Measurements from ENCODE around the gene COL18A1. TPM values are rescaled to one million over a fixed set of nuclear protein-coding genes. Genes with fewer than 3 reads are reported as not detected.

COL18A1 gene
- total RNA-seq, 1 donor from 2014 or later = 52.6 TPM

- no peaks in the 10 kb centered on the region for H4K20me1 ChIP-seq (ENCODE audit: low read depth)
- no peak overlapping the region for H3K27ac ChIP-seq
- no peaks in the 10 kb centered on the region for H3F3A ChIP-seq (ENCODE audit: low read depth)
- no peaks in the 10 kb centered on the region for H3K36me3 ChIP-seq
- Mint-ChIP-seq H3K27me3 (ENCODE audit: insufficient read depth, low read depth) (peaks cover 21% of the 10 kb centered on the region), H3K36me3 (no peaks in the 10 kb centered on the region), H3K9me3 (peaks cover 9% of the 10 kb centered on the region), H3K27ac (no peak overlapping the region), H3K4me1 (peaks cover 5% of the 10 kb centered on the region), H3K4me3 (no peak overlapping the region)
- peaks cover 3% of the 10 kb centered on the region for H3K9me3 ChIP-seq (ENCODE audit: low read depth)
- DNase-seq (ENCODE audit: low spot score) = no peak
- no peak overlapping the region for H3K4me3 ChIP-seq
- no peaks in the 10 kb centered on the region for H3K4me1 ChIP-seq
- no peaks in the 10 kb centered on the region for H3K27me3 ChIP-seq
- H3K79me2 ChIP-seq (ENCODE audit: low read depth) = no peaks in the 10 kb centered on the region
- H3K4me2 ChIP-seq = no peak overlapping the region
- TF ChIP-seq CTCF (IDR thresholded peaks at IDR 0.05) = no peak
- no peak for TF ChIP-seq EZH2 (IDR thresholded peaks at IDR 0.05)
- no peak for TF ChIP-seq EZH2phosphoT487 (IDR thresholded peaks at IDR 0.05)
- H3K9ac ChIP-seq = no peak overlapping the region
- H2AFZ ChIP-seq (replicated peaks) = no peak overlapping the region
Measured at GRCh38 chr21:45396620-45396995, 8.4 kb upstream of the COL18A1 start.

- H3K9me3 Mint-ChIP-seq = peaks cover 14% of the 10 kb centered on the region
- H3K27me3 Mint-ChIP-seq (ENCODE audit: insufficient read depth, low read depth) = peaks cover 21% of the 10 kb centered on the region
Measured at GRCh38 chr21:45397381-45397780, 7.6 kb upstream of the COL18A1 start.

GRCh38 chr21:45401054-45401518 is 3.9 kb upstream of the COL18A1 start:
- H3K9ac ChIP-seq = no peak overlapping the region
- peaks cover 15% of the 10 kb centered on the region for H3F3A ChIP-seq (ENCODE audit: low read depth)
- TF ChIP-seq EZH2 (IDR thresholded peaks at IDR 0.05) (no peak), EZH2phosphoT487 (IDR thresholded peaks at IDR 0.05) (no peak), CTCF (IDR thresholded peaks at IDR 0.05) (no peak)
- H3K4me1 ChIP-seq = peaks cover 1% of the 10 kb centered on the region
- Mint-ChIP-seq H3K27ac (no peak overlapping the region), H3K4me1 (peaks cover 11% of the 10 kb centered on the region), H3K36me3 (no peaks in the 10 kb centered on the region), H3K27me3 (ENCODE audit: insufficient read depth, low read depth) (peaks cover 25% of the 10 kb centered on the region), H3K9me3 (peaks cover 16% of the 10 kb centered on the region), H3K4me3 (no peak overlapping the region)
- H4K20me1 ChIP-seq (ENCODE audit: low read depth) = no peaks in the 10 kb centered on the region
- H3K27me3 ChIP-seq = peaks cover 25% of the 10 kb centered on the region
- no peak overlapping the region for H3K4me2 ChIP-seq
- H3K9me3 ChIP-seq (ENCODE audit: low read depth) = peaks cover 3% of the 10 kb centered on the region
- no peak overlapping the region for H2AFZ ChIP-seq (replicated peaks)
- H3K4me3 ChIP-seq = no peak overlapping the region
- H3K36me3 ChIP-seq = no peaks in the 10 kb centered on the region
- peaks cover 11% of the 10 kb centered on the region for H3K79me2 ChIP-seq (ENCODE audit: low read depth)
- DNase-seq (ENCODE audit: low spot score) = no peak
- no peak overlapping the region for H3K27ac ChIP-seq

More at GRCh38 chr21:45397381-45397780, 7.6 kb upstream of the COL18A1 start:
- Histone ChIP-seq H3K36me3 (no peaks in the 10 kb centered on the region), H3K27me3 (peaks cover 2% of the 10 kb centered on the region), H3K79me2 (ENCODE audit: low read depth) (no peaks in the 10 kb centered on the region), H3K9me3 (ENCODE audit: low read depth) (peaks cover 3% of the 10 kb centered on the region), H3K4me2 (no peak overlapping the region), H3K4me1 (no peaks in the 10 kb centered on the region), H2AFZ (replicated peaks) (no peak overlapping the region), H3K4me3 (no peak overlapping the region), H3K9ac (no peak overlapping the region), H4K20me1 (ENCODE audit: low read depth) (no peaks in the 10 kb centered on the region), H3F3A (ENCODE audit: low read depth) (no peaks in the 10 kb centered on the region), H3K27ac (no peak overlapping the region)
- H3K36me3 Mint-ChIP-seq = no peaks in the 10 kb centered on the region
- no peak overlapping the region for H3K27ac Mint-ChIP-seq
- no peak for DNase-seq (ENCODE audit: low spot score)
- H3K4me1 Mint-ChIP-seq = peaks cover 3% of the 10 kb centered on the region
- H3K4me3 Mint-ChIP-seq = no peak overlapping the region
- TF ChIP-seq EZH2phosphoT487 (IDR thresholded peaks at IDR 0.05) (no peak), CTCF (IDR thresholded peaks at IDR 0.05) (no peak), EZH2 (IDR thresholded peaks at IDR 0.05) (no peak)
